ENCODE results near the gene CLIP3.

DNA sequence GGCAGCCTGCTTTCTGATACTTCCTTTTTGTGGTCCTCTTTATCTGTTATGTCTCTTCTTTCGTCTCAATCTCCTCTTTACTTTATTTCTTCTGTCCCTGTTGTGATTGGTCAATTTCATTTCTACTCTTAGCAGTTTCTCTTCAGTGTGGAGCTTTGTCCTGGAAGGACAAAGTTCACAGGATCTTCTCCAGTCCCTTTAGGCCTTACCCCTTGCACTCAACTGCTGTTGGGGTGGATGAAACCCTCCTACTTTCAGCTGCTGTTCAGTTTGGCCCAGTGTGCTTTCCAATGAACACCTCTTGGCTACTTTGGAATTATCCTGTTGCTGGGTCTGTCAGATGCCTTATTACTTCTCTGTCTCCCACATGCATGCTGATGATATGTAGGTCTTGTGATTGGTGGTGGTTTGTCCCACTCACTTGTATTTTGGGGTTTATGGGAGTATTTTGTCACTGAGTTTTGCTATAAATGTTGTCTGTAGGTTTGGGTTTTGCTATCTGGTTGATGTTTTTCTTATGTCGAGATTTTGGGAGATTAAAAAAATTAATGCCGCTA is 46.8 kb upstream of the CLIP3 start:
- no peak for TF ChIP-seq POLR2A (IDR thresholded peaks at IDR 0.05)
- no peak for TF ChIP-seq CTCF (IDR thresholded peaks at IDR 0.05)
- no peak for TF ChIP-seq POLR2AphosphoS5 (IDR thresholded peaks at IDR 0.05)

Measured in breast epithelium (tissue), 3 donors.